Erythroblast (primary cell): ENCODE data around the gene POU2F2.

Source experiments
- DNase-seq, 2 experiments: peaks; one replicate each; lab custom pipeline; 2025; lab: John Stamatoyannopoulos, UW
- GATA1 ChIP-seq: IDR thresholded peaks from 2 replicates; pipeline ENCODE4 v1.6.1; 2011; ENCODE audit warnings: low read depth, mild to moderate bottlenecking, control low read depth, low read length, moderate library complexity
- POLR2A ChIP-seq: IDR thresholded peaks from 2 replicates; pipeline ENCODE4 v1.6.1; 2011; ENCODE audit warnings: mild to moderate bottlenecking, low read length

Gene POU2F2

DNA sequence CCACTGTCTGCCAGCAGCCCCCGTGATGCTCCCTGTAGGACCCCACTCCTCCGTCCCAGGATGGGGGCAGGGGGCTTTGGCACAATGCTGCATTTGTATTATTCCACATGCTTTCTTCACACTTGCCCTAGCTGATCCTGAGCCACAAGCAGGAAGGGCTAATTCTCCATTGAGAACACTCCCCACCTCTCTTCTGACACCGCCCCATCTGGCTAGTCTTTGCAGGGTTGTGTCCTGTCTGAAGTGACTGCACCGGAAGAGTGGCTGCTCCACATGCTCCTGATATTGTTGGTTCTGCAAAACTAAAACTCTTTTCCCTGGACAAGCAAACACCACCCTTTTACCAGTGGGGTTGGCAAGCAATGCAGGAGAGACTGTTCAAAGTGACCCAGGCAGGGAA, 38.3 kb downstream of the POU2F2 start:
- TF ChIP-seq POLR2A (no peak), GATA1 (no peak)
- no peak for DNase-seq

DNA sequence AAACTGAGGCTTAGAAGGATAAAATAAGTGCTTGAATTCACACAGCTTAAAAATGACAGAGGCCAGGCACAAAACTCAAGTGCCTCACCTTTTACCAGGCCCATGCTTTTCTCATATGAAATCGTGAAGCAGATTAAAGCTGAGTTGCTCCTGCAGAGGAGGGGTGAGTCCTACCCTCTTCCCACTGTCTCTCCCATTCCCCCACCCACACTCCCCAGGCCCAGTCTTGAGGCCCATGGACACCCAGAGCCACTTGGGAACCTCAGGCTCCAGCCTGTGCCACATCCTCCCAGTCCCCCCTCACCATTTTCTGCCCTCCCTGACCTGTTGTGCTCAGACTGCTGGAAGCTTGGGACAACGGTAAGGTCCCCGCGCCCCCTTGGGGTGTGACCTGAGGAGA, 38.7 kb downstream of the POU2F2 start:
- no peak for TF ChIP-seq GATA1
- TF ChIP-seq POLR2A = no peak
- no peak for DNase-seq

GRCh38 chr19:42092350-42092749, 39.9 kb downstream of the POU2F2 start:
- DNase-seq = peak; percentile 26 to 50
- TF ChIP-seq POLR2A (no peak), GATA1 (no peak)

GRCh38 chr19:42091742-42092141, 40.5 kb downstream of the POU2F2 start:
- peak; percentile 45 to 68 for DNase-seq
- TF ChIP-seq POLR2A (no peak), GATA1 (no peak)

- DNase-seq = no peak
- no peak for TF ChIP-seq GATA1
- no peak for TF ChIP-seq POLR2A
Observed at GRCh38 chr19:42091300-42091699, 40.9 kb downstream of the POU2F2 start.

DNA sequence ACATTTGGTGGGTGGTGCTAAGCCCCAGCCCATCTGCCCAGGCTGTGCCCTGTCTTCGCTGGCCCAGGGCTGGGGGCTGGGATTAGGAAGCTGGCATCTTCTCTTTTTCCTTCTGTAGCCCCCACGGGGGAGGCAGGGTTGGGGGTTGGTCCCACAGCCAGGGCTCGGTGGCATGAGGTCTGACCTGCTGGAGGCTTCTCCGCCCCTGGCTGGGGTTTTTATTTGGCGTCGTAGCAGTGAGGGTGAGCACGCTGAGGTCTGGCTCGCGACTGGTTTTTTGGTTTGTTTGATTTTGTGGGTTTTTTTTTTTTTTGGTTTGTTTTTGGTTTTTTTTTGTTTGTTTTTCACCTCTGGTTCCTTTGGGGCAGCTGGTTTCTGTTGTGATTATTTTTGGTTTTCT, 41.6 kb downstream of the POU2F2 start:
- no peak for DNase-seq
- TF ChIP-seq GATA1 = no peak
- no peak for TF ChIP-seq POLR2A

DNA sequence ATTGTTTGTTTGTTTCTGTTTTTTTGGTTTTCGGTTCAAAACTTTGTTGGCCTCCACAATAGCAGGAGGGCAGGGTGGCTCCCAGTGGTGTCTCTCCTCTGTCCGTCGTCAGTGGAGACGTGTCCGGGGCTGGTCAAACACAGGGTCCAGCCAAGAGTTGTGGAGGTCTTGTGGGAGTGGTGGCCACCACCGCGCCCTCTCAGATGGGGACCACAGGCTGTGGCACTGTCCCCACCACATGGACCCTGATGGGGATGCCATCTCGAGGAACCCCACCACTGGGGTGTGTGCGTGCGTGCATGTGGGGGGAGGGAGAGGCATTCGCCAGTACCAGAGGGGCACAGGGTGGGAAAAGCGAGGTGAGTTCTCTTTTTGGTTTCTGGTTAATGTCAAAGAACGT, 42.5 kb downstream of the POU2F2 start:
- no peak for TF ChIP-seq GATA1
- no peak for TF ChIP-seq POLR2A
- no peak for DNase-seq

DNA sequence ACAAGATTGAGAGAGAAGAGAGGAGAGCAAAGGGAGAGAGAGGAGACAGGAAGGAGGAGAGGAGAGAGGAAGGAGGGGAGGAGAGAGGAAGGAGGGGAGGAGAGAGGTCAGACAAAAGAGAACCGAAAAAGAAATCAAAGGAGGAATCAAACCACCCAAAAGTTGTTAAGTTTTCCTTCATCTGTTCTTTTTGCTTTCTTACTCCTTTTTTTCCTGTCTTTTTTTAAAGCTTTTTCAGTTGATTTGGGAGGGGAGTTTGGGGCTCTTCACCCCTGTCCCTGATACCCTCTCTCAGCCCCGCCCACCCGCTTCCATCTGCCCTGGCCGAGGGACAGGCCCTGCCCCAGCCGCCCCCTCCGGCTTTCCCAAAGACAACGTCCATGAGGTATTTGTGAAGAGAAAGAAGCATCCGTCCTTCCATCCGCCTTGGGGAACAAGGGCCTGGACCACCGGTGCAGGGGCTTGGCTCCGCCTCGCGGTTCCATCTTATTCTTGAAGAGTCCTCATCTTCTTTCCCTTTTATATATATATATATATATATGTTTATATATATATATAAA, 43.0 kb downstream of the POU2F2 start:
- no peak for DNase-seq
- no peak for TF ChIP-seq GATA1
- no peak for TF ChIP-seq POLR2A

DNA sequence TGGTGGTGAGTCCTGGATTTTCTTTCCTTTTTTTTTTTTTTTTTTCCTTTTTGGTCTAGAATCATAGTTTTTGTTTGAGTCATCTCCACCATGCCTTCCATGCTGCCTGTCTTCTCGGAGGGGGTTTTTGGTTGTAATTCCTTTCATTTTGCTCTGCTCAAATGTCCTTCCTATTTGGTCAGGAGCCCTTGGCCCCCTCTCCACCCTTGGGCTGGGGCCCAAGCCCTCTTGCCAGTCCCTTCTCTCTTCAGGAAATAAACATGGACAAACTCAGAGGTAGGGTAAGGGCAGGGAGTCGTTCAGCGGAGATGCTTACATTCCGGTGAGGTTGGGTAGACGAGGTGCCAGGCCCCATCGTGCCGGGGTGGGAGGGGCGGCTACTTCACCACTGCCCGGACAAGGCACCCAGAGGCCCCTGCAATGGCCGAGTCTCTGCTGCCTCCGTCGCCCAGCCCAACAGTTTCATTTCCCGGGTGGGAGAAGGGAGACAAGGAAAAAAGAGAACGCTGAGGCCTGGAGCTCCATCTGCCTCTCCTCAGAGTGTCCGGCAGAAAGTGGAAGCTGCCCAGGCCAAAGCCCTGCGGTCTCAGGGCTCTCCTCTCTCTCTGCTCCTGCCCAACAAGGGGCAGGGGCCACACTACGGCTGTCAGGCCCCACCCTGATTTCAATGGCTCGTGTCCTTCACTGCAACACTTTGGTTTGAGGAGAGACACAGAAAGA, 43.6 kb downstream of the POU2F2 start:
- TF ChIP-seq GATA1 (no peak), POLR2A (no peak)
- no peak for DNase-seq

- DNase-seq = no peak
- TF ChIP-seq POLR2A (no peak), GATA1 (no peak)
Observed at GRCh38 chr19:42086770-42087550, 45.3 kb downstream of the POU2F2 start.

DNA sequence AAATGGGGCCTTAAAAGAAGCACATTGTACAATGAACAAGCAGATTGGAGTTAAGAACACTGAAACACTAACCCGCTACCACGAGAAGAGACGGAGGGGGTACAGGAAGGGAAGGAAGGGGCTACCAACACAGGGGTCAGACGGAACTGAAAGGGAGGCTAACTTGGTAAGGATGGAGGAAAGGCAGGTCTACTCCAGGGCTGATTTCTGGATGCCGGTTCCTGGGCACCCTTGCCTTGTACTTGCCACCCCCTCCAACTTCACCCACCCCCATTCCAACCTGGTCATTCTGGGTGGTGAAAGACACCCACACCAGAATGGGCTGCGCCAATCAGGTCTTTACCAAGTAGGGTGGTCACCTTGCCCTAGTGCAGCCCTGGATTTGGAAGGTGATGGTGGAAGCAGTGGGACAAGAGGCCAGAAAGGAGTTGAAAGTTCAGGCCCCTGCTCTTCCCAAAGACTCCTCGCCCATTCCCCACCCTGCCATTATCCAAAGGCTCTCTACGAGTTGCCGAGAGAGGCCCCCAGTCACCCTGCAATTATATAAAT, 46.0 kb downstream of the POU2F2 start:
- TF ChIP-seq POLR2A (no peak), GATA1 (no peak)
- no peak for DNase-seq

GRCh38 chr19:42083537-42083936, 48.7 kb downstream of the POU2F2 start:
- TF ChIP-seq GATA1 = no peak
- no peak for DNase-seq

GRCh38 chr19:42081584-42082203, 50.6 kb downstream of the POU2F2 start:
- TF ChIP-seq POLR2A = no peak
- no peak for TF ChIP-seq GATA1
- peak in 1 of 2 experiments; percentile 17 for DNase-seq

- DNase-seq = no peak
- TF ChIP-seq GATA1 (no peak), POLR2A (no peak)
Observed at GRCh38 chr19:42080764-42081375, 51.4 kb downstream of the POU2F2 start.
